Endothelial cell of umbilical vein (primary cell): ENCODE data around the gene POLR2B. TPM values are rescaled to one million over a fixed set of nuclear protein-coding genes. Genes with fewer than 3 reads are reported as not detected.

ENCODE experiments used
- BruUV-seq: library from RNA; stranded (reverse); fragments of 400-500 nt; replicated peaks from 2 replicates; lab custom pipeline; 2021; lab: Mats Ljungman, UMichigan
- CTCF ChIA-PET: fragments of 300-600, 350-600 bp; sonication (Branson Sonifier 250); formaldehyde crosslinking; loops from one replicate; lab custom pipeline; 2021; ENCODE audit warnings: antibody characterized with exemption, inconsistent platforms; lab: Charles Lee
- POLR2A ChIA-PET: fragments of 300-600, 350-600 bp; sonication (Branson Sonifier 250); formaldehyde crosslinking; loops from one replicate; lab custom pipeline; 2021; ENCODE audit warnings: antibody characterized with exemption, inconsistent platforms; lab: Charles Lee
- DNase-seq: peaks from one replicate; pipeline ENCODE4 v3.0.0-alpha.2; 2011; ENCODE audit warnings: low read depth, low spot score
- FAIRE-seq: peaks from 2 replicates; lab custom pipeline; 2011; peaks lifted over from hg19 to GRCh38; lab: Jason Lieb, UNC
- H2AFZ ChIP-seq: 2 replicates; pipeline ENCODE4 v1.6.0; 2012; ENCODE audit warnings: low read depth, low read length, control low read depth, inconsistent platforms
- H3K27ac ChIP-seq: 2 replicates; pipeline ENCODE4 v1.5.1; 2011; ENCODE audit warnings: low read depth, mild to moderate bottlenecking, control low read depth, low read length, moderate library complexity; ENCODE audit not compliant: insufficient read depth
- H3K27me3 ChIP-seq, 2 experiments: 2 replicates each; pipeline versions ENCODE4 v1.6.0 to v1.6.1; 2011; ENCODE audit warnings: low read length in 2 of 2, mixed read lengths in 1 of 2; ENCODE audit not compliant: control insufficient read depth in 2 of 2, insufficient read depth in 2 of 2
- H3K36me3 ChIP-seq, 2 experiments: 2 replicates in 1 of 2; 3 replicates in 1 of 2; pipeline ENCODE4 v1.5.1; 2011; ENCODE audit warnings: low read length in 2 of 2, mild to moderate bottlenecking in 1 of 2, moderate library complexity in 1 of 2; ENCODE audit not compliant: control insufficient read depth in 2 of 2, insufficient read depth in 2 of 2; ENCODE audit errors: extremely low read depth in 1 of 2
- H3K4me1 ChIP-seq: 3 replicates; pipeline ENCODE4 v1.5.1; 2011; ENCODE audit warnings: mild to moderate bottlenecking, low read length; ENCODE audit not compliant: control insufficient read depth, insufficient read depth; ENCODE audit errors: extremely low read depth
- H3K4me2 ChIP-seq: 2 replicates; pipeline ENCODE4 v1.6.1; 2011; ENCODE audit warnings: low read length, control low read depth, mixed read lengths; ENCODE audit not compliant: insufficient read depth
- H3K4me3 ChIP-seq, 3 experiments: fragments of 200-600 bp in 1 of 3; sonication (generic), shearing (Covaris generic) in 1 of 3; replicated peaks in 1 of 3; 2 replicates each; pipeline ENCODE4 v1.5.1; 2011 to 2016; ENCODE audit warnings: control low read depth in 3 of 3, low read length in 3 of 3, mild to moderate bottlenecking in 2 of 3, inconsistent platforms in 1 of 3, low read depth in 1 of 3, moderate library complexity in 1 of 3; ENCODE audit not compliant: insufficient read depth in 1 of 3
- H3K79me2 ChIP-seq: 2 replicates; pipeline ENCODE4 v1.6.0; 2012; ENCODE audit warnings: low read length, inconsistent platforms; ENCODE audit not compliant: control insufficient read depth, insufficient read depth
- H3K9ac ChIP-seq: replicated peaks from 2 replicates; pipeline ENCODE3; 2011; ENCODE audit warnings: low read length, control low read depth; ENCODE audit not compliant: insufficient read depth; ENCODE audit errors: extremely low read depth
- H3K9me1 ChIP-seq: replicated peaks from 3 replicates; pipeline ENCODE4 v1.6.0; 2011; ENCODE audit warnings: mild to moderate bottlenecking, low read length; ENCODE audit not compliant: control insufficient read depth, insufficient read depth; ENCODE audit errors: extremely low read depth
- H3K9me3 ChIP-seq: replicated peaks from 2 replicates; pipeline ENCODE4 v1.5.1; 2012; ENCODE audit warnings: low read length, inconsistent platforms; ENCODE audit not compliant: control insufficient read depth, insufficient read depth
- H4K20me1 ChIP-seq: replicated peaks from 2 replicates; pipeline ENCODE3; 2011; ENCODE audit warnings: mild to moderate bottlenecking, low read length; ENCODE audit not compliant: control insufficient read depth, insufficient read depth; ENCODE audit errors: extremely low read depth
- EZH2 ChIP-seq: IDR thresholded peaks from 2 replicates; pipeline ENCODE4 v1.6.1; 2012; ENCODE audit warnings: borderline replicate concordance, low read depth, mild to moderate bottlenecking, moderate library complexity, low read length, inconsistent platforms; ENCODE audit not compliant: severe bottlenecking
- FOS ChIP-seq: IDR thresholded peaks from 2 replicates; pipeline ENCODE4 v1.6.1; 2011; ENCODE audit warnings: mild to moderate bottlenecking, low read length, moderate library complexity, borderline replicate concordance; ENCODE audit not compliant: insufficient read depth
- GATA2 ChIP-seq: IDR thresholded peaks from 2 replicates; pipeline ENCODE4 v1.7.0; 2011; ENCODE audit warnings: low read depth, mild to moderate bottlenecking, moderate library complexity, mixed read lengths, low read length; ENCODE audit not compliant: insufficient read length, insufficient read depth
- JUN ChIP-seq: IDR thresholded peaks from 2 replicates; pipeline ENCODE4 v1.6.1; 2011; ENCODE audit warnings: borderline replicate concordance, low read depth; ENCODE audit not compliant: insufficient read length, insufficient read depth
- MYC ChIP-seq: IDR thresholded peaks from one replicate; pipeline ENCODE4 v1.6.1; 2011; ENCODE audit warnings: mild to moderate bottlenecking, low read depth, low read length
- POLR2A ChIP-seq: IDR thresholded peaks from 2 replicates; pipeline ENCODE4 v1.6.1; 2012; ENCODE audit warnings: low read depth, mild to moderate bottlenecking, control low read depth, low read length
- POLR2AphosphoS5 ChIP-seq: IDR thresholded peaks from 2 replicates; pipeline ENCODE4 v1.6.1; 2012; ENCODE audit warnings: low read depth, mild to moderate bottlenecking, control low read depth, low read length, moderate library complexity; ENCODE audit not compliant: insufficient read depth
- dilution Hi-C: fragments of 300-500 bp; cut with MboI; formaldehyde crosslinking; loops from one replicate; pipeline ENCODE4 v1.15.0; 2019; ENCODE audit warnings: low sequenced_read_pairs; ENCODE audit not compliant: extremely low pct_ligation_motif_present
- intact Hi-C: fragments of 100-400 bp; cut with micrococcal nuclease; formaldehyde crosslinking; loops from one replicate; pipeline ENCODE4 v1.10.0; 2022
- polyA plus RNA-seq, 4 experiments: library from polyadenylated mRNA; depleted of rRNA in 3 of 4; stranded (reverse) in 3 of 4; unstranded in 1 of 4; fragments of >200 nt; gene quantifications; 2 replicates each; pipeline versions ENCODE4 v1.2.1 to v1.2.3, GENCODE V29; 2011 to 2012; ENCODE audit warnings: missing spikeins in 1 of 4
- total RNA-seq: library from RNA; stranded (reverse); gene quantifications from 2 replicates; pipeline ENCODE4 v1.2.3, GENCODE V29; 2021
- TF ChIP-seq, protein P1 (sequence below), 2 donors: IDR thresholded peaks; 1 replicate in 1 of 2; 2 replicates in 1 of 2; pipeline ENCODE4 v1.5.1; 2011; ENCODE audit warnings: low read length in 2 of 2, mild to moderate bottlenecking in 2 of 2, moderate library complexity in 2 of 2, control low read depth in 1 of 2, inconsistent platforms in 1 of 2, low read depth in 1 of 2; ENCODE audit not compliant: insufficient read depth in 1 of 2; ENCODE audit errors: extremely low read depth in 1 of 2
- TF ChIP-seq, protein P2 (sequence below): IDR thresholded peaks from 2 replicates; pipeline ENCODE4 v1.6.1; 2011; ENCODE audit not compliant: insufficient read depth, insufficient read length

Gene POLR2B
- total and polyA plus RNA-seq, 2 donors (not counting 3 experiments of a cell fraction or from before 2014, with no cell fraction given) = 75.5 to 148 TPM

DNA sequence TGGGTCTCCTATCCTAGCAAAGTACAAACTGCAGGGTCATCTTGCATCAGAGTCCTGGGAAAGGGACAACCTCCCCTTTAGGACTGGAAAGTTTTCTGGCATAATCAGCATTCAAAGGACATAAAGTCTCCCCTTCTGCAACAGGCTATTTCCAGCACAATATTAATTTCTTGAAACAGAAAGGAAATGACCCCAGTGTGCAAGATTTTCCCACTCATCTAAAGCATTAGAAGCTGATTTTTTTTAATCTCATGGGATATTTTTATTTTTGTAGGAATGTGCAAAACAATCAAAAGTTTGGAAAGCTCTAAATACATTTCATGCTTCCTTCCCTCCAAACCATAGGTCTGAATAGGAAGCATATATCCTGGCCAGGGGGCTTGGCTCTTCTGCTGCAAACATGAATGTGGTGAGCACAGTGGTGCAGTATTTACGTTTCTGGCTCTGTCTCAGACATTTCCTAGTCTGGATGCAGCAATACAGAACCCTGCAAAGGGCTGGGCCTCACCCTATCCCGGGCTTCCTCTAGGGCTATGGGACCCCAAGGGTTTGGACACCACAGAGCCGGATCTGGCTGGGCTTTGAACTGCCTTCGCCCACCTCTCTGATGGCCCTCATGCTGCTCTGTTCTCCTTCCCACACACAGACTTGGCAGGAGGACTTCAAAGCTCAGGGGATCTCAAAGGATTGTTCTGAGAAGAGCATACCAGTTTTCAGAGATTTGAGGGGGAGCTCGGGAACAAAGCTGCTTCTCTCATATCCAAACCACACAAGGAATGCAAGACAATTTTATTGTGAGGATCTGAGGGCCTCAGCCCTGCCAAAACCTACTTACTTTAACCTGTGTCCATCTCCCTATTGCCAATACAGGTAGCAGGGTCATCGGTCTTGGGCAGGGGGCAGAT lies 64.9 kb downstream of the POLR2B start:
- Histone ChIP-seq H3K27ac (no peak overlapping the region), H3K79me2 (peaks cover 42% of the 10 kb centered on the region), H3K4me2 (no peak overlapping the region), H3K4me3 (no peak overlapping the region), H3K9ac (no peak overlapping the region), H3K9me1 (no peaks in the 10 kb centered on the region), H3K36me3 (peaks cover 0 to 18% of the 10 kb centered on the region in 2 experiments), H3K4me1 (peaks cover 25% of the 10 kb centered on the region), H3K9me3 (no peaks in the 10 kb centered on the region), H2AFZ (no peak overlapping the region), H4K20me1 (no peaks in the 10 kb centered on the region), H3K27me3 (no peaks in the 10 kb centered on the region)
- TF ChIP-seq POLR2A = no peak
- no peak for TF ChIP-seq EZH2
- no peak for TF ChIP-seq JUN
- TF ChIP-seq FOS = no peak
- TF ChIP-seq, protein P1, sequence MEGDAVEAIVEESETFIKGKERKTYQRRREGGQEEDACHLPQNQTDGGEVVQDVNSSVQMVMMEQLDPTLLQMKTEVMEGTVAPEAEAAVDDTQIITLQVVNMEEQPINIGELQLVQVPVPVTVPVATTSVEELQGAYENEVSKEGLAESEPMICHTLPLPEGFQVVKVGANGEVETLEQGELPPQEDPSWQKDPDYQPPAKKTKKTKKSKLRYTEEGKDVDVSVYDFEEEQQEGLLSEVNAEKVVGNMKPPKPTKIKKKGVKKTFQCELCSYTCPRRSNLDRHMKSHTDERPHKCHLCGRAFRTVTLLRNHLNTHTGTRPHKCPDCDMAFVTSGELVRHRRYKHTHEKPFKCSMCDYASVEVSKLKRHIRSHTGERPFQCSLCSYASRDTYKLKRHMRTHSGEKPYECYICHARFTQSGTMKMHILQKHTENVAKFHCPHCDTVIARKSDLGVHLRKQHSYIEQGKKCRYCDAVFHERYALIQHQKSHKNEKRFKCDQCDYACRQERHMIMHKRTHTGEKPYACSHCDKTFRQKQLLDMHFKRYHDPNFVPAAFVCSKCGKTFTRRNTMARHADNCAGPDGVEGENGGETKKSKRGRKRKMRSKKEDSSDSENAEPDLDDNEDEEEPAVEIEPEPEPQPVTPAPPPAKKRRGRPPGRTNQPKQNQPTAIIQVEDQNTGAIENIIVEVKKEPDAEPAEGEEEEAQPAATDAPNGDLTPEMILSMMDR (IDR thresholded peaks at IDR 0.05; ENCODE audit: extremely low read depth in 1 of 2, insufficient read depth in 1 of 2, low read depth in 1 of 2, low read length in 2 of 2) = no peak
- no peak for TF ChIP-seq MYC
- no peak for TF ChIP-seq GATA2
- no peak for TF ChIP-seq POLR2AphosphoS5
- TF ChIP-seq, protein P2, sequence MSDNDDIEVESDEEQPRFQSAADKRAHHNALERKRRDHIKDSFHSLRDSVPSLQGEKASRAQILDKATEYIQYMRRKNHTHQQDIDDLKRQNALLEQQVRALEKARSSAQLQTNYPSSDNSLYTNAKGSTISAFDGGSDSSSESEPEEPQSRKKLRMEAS = no peak
- FAIRE-seq = no peak
- dilution Hi-C loops (no loop called here), intact Hi-C loops (loop anchor here (2.0 kb wide), 2 partner anchors 37 to 59 kb away; no protein-coding TSS in a partner anchor)
- ChIA-PET POLR2A (no interaction called here), CTCF (interaction anchor here (3.7 kb wide), 1 partner anchor 120 kb away, joined by 16 read pairs; no protein-coding TSS in a partner anchor)
- TSS peak; percentile 24 for BruUV-seq
- peak; percentile 82 for DNase-seq
